GM21528 (cell line): ENCODE results near the gene REEP1.
"Not testable (repeated sequence)": the region's sequence is repeated elsewhere in the genome, so short reads cannot be mapped to it uniquely, and the experiment has no call there.

Source experiments
- ATAC-seq: cut with Tn5 transposase; IDR thresholded peaks from one replicate; pipeline ENCODE4 v1.9.1; 2021; ENCODE audit warnings: mild to moderate bottlenecking, moderate library complexity; ENCODE audit not compliant: unreplicated experiment, low FRiP score

REEP1 gene

GRCh38 chr2:86249579-86250391, 87.6 kb downstream of the REEP1 start:
- ATAC-seq, result no peak

- ATAC-seq, result no peak
Measured at GRCh38 chr2:86249176-86249575, 88.2 kb downstream of the REEP1 start.

DNA sequence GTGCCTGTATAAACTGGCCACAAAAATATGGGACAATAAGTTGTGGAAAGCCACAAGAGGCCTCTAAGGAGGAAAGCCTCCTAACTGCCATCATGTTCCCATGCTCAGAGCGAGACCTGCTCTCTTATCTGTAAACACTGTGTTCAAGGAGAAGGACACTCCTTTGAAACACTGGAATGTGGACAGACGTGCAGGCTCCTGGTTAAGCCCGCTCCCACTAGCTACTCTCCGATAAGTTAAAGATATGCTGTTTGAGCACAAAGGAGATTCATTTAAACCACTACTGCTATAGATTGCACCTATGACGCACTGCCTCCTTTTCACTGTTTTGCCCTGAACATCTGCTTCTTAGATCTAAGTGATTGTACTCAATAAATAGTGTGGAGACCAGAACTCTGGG, 92.2 kb downstream of the REEP1 start:
- ATAC-seq, result not testable (repeated sequence)

DNA sequence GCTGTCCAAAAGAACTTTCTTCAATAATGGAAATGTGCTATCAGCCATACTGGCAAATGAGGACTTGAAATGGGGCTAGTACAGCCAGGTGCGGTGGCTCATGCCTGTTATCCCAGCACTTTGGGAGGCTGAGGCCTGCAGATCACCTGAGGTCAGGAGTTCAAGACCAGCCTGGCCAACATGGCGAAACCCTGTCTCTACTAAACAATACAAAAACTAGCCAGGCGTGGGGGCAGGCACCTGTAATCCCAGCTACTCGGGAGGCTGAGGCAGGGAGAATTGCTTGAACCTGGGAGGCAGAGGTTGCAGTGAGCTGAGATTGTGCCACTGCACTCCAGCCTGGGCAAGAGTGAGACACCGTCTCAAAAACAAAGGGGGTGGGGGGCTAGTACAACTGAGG, 92.6 kb downstream of the REEP1 start:
- not testable (repeated sequence) for ATAC-seq

- no peak for ATAC-seq
Measured at GRCh38 chr2:86243950-86244733, 93.3 kb downstream of the REEP1 start.

DNA sequence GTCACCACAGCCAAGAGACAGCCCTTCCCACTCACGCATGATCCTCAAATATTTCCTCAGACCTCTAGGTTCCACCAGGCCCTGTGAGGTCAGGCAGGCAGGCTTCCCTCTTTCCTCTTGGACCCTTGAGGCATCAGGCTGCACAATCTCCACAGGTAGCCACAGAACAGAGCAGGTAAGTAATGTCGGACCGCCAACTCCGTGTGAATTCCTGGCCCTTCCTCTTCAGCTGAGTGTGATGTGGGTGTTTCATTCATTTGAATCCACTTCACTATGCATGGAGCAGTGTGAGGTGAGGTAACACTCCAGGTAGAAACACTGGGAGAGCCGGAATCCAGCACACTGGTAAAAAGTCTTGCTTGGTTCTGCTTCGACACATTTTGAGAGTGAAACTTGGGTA, 94.2 kb downstream of the REEP1 start:
- ATAC-seq, result no peak

DNA sequence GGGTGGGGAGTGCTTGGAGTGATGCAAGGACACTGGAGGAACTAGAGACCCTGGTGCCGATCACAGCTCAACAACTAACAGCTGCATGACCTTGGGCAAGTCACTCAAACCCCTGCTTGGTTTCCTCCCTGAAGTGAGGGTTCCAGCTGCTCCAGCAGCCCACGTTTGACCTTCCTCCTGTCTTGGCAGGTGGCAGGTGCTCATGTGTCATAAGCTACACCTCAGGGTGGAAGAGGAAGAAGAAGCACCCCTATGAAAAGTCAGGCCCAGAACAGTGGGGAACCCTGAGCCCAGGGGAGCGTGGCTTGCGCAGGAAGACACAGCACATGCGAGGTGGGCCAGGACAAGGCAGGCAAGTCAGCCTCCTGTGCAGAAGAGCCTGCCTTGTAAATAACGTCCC, 95.8 kb downstream of the REEP1 start:
- ATAC-seq, result no peak

GRCh38 chr2:86240251-86240650, 97.2 kb downstream of the REEP1 start:
- ATAC-seq, result no peak

- no peak for ATAC-seq
Measured at GRCh38 chr2:86239745-86240144, 97.7 kb downstream of the REEP1 start.

GRCh38 chr2:86239326-86239725, 98.1 kb downstream of the REEP1 start:
- no peak for ATAC-seq

GRCh38 chr2:86238354-86238753, 99.1 kb downstream of the REEP1 start:
- ATAC-seq, result peak; percentile 69

DNA sequence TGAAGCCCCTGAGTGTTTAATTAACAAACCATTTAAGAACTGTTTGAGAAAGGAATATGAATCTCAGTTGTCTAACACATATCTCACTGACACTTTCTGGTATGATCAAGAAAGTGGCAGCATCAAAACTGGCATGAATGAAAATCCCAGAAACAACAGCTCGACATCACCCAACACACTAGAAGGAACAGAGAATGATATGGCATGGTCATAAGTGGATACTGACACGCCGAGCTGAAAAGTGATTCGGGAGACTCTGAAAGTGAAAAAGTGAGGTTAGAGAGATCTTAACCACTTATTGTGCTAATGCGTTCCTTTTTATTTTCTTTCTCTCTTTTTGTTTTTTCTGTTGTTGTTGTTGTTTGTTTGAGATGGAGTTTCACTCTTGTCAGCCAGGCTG, 100.3 kb downstream of the REEP1 start:
- ATAC-seq, result no peak

DNA sequence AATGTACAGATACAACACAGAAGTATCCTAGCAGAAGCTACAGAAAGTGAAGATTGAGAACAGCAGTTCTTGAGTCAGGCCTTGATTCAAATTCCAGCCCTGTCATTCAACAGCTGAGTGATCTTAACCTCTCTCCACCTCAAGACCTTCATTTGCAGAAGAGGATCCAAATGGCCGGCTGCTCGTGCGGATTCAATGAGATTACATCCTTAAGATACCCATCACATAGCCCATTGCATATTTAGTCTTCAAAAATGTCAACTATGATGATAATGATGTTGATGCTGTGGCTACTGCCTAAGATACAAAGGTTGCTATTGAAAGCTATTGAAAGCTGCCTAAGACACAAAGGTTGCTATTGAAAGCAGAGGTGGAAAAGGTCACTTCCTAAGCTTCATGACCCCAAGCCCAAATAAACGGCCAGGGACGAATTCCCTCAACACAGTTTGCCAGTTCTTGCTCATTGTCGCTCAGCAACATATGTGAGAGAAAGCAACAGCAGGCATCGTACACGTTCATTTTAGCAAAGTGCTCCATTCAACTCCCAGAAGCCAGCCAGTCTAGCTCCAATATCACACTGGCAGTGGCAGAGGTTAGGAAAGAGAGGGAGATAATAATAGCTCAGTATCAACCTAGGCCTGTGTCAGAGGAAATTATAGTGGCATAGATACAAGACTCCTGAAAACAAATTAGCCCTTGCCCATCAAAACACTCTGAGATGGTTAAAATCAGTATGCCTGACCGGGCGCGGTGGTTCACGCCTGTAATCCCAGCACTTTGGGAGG, 102.0 kb downstream of the REEP1 start:
- ATAC-seq, result no peak

DNA sequence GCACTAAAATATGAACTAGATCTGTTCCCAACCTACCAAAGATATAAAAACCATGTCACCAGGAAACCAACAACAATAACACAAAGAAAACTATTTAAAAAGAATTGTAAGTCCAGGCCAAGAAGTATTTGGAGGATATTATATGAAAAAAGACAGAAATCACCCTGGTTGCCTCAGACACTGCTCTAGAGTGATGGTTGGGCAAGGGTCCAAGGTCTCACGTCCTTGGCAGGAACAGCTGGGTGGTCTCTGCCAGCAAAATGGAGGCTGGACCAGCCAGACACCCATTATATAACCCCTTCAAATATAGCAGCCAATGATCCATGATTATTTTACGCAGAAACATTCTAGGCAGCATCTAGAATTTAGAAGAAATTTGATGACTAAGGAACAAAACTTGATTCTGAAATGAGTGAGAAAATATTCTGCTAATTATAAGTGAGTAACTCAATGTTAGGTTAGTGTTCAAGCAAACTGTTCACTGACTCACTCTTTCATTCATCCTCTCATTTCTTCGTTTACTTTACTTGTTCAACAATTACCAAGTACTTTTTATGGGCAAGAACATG, 102.8 kb downstream of the REEP1 start:
- no peak for ATAC-seq

GRCh38 chr2:86233436-86233835, 104.0 kb downstream of the REEP1 start:
- ATAC-seq, result no peak

DNA sequence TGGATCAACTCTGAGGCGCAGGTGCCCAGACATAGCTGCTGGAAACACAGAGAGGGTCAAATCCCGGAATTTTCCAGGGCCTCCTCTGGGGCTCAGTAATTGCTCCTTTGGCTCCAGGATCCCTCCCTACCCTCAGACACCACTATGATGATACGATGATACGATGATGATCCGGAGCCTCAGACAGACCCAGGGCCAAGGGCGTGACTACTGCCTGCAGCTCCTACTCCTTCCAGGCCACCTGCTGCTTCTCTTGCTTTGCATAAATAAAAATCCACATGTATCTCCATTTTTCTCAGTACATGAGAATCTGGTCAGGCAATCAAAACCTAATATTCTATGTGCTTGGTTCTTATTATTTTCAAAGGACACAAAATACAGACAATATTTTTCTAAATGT, 104.5 kb downstream of the REEP1 start:
- no peak for ATAC-seq

- ATAC-seq, result no peak
Measured at GRCh38 chr2:86232373-86232784, 105.0 kb downstream of the REEP1 start.

- no peak for ATAC-seq
Measured at GRCh38 chr2:86231680-86232372, 105.6 kb downstream of the REEP1 start.

GRCh38 chr2:86230961-86231360, 106.5 kb downstream of the REEP1 start:
- no peak for ATAC-seq

DNA sequence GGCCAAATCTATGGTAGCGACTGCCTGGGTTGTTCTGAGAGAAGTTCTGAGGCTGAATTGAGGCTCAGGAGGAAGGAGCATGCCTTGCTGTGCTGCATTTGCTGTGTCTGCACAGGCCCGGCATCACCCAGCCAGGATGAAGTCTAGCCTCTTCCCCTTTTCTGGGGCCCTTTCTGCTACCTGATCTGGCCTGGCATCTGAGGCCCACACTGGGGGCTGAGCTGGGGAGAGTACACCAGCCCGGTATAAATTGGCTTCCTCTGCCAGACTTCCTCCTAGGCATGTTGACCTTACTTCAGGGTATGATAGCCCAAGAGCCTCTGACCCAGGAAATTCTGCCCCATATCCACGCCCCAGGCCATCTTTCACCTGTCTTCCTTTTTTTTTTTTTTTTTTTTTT, 108.2 kb downstream of the REEP1 start:
- no peak for ATAC-seq
